OCI-LY3 (cell line): ENCODE data around the gene TTLL9.

Experiments used
- EZH2phosphoT487 ChIP-seq: fragments of 200-600 bp; shearing (Covaris generic); IDR thresholded peaks from 2 replicates; pipeline ENCODE4 v1.6.1; 2018; ENCODE audit warnings: antibody characterized with exemption, mixed run types, low read depth
- TF ChIP-seq, protein P1 (sequence below): fragments of 200-600, 300-600 bp; sonication (generic); IDR thresholded peaks from 2 replicates; pipeline ENCODE4 v1.5.1; 2014; ENCODE audit warnings: antibody characterized with exemption, low read length, low read depth

GRCh38 chr20:31849306-31849930, 21.0 kb upstream of the TTLL9 start:
- TF ChIP-seq, protein P1, sequence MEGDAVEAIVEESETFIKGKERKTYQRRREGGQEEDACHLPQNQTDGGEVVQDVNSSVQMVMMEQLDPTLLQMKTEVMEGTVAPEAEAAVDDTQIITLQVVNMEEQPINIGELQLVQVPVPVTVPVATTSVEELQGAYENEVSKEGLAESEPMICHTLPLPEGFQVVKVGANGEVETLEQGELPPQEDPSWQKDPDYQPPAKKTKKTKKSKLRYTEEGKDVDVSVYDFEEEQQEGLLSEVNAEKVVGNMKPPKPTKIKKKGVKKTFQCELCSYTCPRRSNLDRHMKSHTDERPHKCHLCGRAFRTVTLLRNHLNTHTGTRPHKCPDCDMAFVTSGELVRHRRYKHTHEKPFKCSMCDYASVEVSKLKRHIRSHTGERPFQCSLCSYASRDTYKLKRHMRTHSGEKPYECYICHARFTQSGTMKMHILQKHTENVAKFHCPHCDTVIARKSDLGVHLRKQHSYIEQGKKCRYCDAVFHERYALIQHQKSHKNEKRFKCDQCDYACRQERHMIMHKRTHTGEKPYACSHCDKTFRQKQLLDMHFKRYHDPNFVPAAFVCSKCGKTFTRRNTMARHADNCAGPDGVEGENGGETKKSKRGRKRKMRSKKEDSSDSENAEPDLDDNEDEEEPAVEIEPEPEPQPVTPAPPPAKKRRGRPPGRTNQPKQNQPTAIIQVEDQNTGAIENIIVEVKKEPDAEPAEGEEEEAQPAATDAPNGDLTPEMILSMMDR: no peak
- TF ChIP-seq EZH2phosphoT487: no peak
